Measurements from ENCODE around the gene S100Z.

- TF ChIP-seq CTCF (IDR thresholded peaks at IDR 0.05) = no peak
- no peak for TF ChIP-seq EZH2 (IDR thresholded peaks at IDR 0.05; ENCODE audit: borderline replicate concordance, insufficient read depth, low read depth, low read length, poor library complexity, severe bottlenecking)
Observed at GRCh38 chr5:76859591-76860247, 9.9 kb downstream of the S100Z start.
